WTC11 (cell line): ENCODE results near the gene TANGO6. TPM values are rescaled to one million over a fixed set of nuclear protein-coding genes. Genes with fewer than 3 reads are reported as not detected.

ENCODE experiments used
- ATAC-seq: fragments of 200-7000 bp; cut with Tn5 transposase; 2 replicates; pipeline ENCODE4 v1.10.0; 2021; ENCODE audit warnings: mild to moderate bottlenecking, moderate library complexity
- CTCF ChIA-PET: fragments of 300-600 bp; sonication (Branson Sonifier 250); formaldehyde crosslinking; loops from one replicate; lab custom pipeline; 2021; ENCODE audit warnings: antibody characterized with exemption; lab: Charles Lee
- POLR2A ChIA-PET: fragments of 350-600 bp; sonication (Branson Sonifier 250); formaldehyde crosslinking; loops from one replicate; lab custom pipeline; 2021; ENCODE audit warnings: antibody characterized with exemption; lab: Charles Lee
- DNase-seq: peaks from one replicate; pipeline ENCODE4 v3.0.0; 2021; ENCODE audit warnings: low spot score
- H3K27ac Mint-ChIP-seq: 2 replicates; pipeline ENCODE4 v1.8.0; 2021; ENCODE audit warnings: mixed read lengths
- H3K27me3 Mint-ChIP-seq: 2 replicates; pipeline ENCODE4 v1.8.0; 2021; ENCODE audit warnings: low read depth, mild to moderate bottlenecking, moderate library complexity, mixed read lengths
- H3K36me3 Mint-ChIP-seq: 2 replicates; pipeline ENCODE4 v1.8.0; 2021; ENCODE audit warnings: mixed read lengths
- H3K4me1 Mint-ChIP-seq: 2 replicates; pipeline ENCODE4 v1.8.0; 2022; ENCODE audit warnings: mixed read lengths
- H3K4me3 Mint-ChIP-seq: 2 replicates; pipeline ENCODE4 v1.8.0; 2021; ENCODE audit warnings: mild to moderate bottlenecking, moderate library complexity, mixed read lengths
- H3K9me3 Mint-ChIP-seq: 2 replicates; pipeline ENCODE4 v1.8.0; 2021; ENCODE audit warnings: mixed read lengths
- ATF2 ChIP-seq: sonication (generic); formaldehyde crosslinking; IDR thresholded peaks from 2 replicates; pipeline ENCODE4 v1.8.1; 2022; ENCODE audit warnings: low read depth, missing genetic modification reagents, borderline replicate concordance
- ATF6 ChIP-seq: sonication (generic); formaldehyde crosslinking; IDR thresholded peaks from 2 replicates; pipeline ENCODE4 v1.8.1; 2023; ENCODE audit warnings: mild to moderate bottlenecking, missing genetic modification reagents
- CTCF ChIP-seq: fragments of 200-600 bp; IDR thresholded peaks from 2 replicates; pipeline ENCODE4 v1.8.0; 2022; ENCODE audit warnings: antibody characterized with exemption
- E2F4 ChIP-seq: sonication (generic); formaldehyde crosslinking; IDR thresholded peaks from 2 replicates; pipeline ENCODE4 v1.8.1; 2022; ENCODE audit warnings: low read depth, mild to moderate bottlenecking, moderate library complexity, missing genetic modification reagents, borderline replicate concordance
- E2F5 ChIP-seq: sonication (generic); formaldehyde crosslinking; IDR thresholded peaks from 2 replicates; pipeline ENCODE4 v1.8.1; 2022; ENCODE audit warnings: mild to moderate bottlenecking, moderate library complexity, missing genetic modification reagents
- ELF4 ChIP-seq: sonication (generic); formaldehyde crosslinking; IDR thresholded peaks from 2 replicates; pipeline ENCODE4 v1.8.1; 2022; ENCODE audit warnings: low read depth, mild to moderate bottlenecking, moderate library complexity, missing genetic modification reagents
- ESRRA ChIP-seq: sonication (generic); formaldehyde crosslinking; IDR thresholded peaks from 2 replicates; pipeline ENCODE4 v1.8.1; 2022; ENCODE audit warnings: mild to moderate bottlenecking, missing genetic modification reagents, borderline replicate concordance
- FOXJ3 ChIP-seq: sonication (generic); formaldehyde crosslinking; IDR thresholded peaks from 2 replicates; pipeline ENCODE4 v1.9.0; 2021; ENCODE audit warnings: missing genetic modification reagents, mild to moderate bottlenecking, borderline replicate concordance
- FOXK1 ChIP-seq: sonication (generic); formaldehyde crosslinking; IDR thresholded peaks from 2 replicates; pipeline ENCODE4 v1.8.0; 2022; ENCODE audit warnings: mild to moderate bottlenecking, moderate library complexity, missing genetic modification reagents
- FOXP1 ChIP-seq: sonication (generic); formaldehyde crosslinking; IDR thresholded peaks from 2 replicates; pipeline ENCODE4 v1.8.0; 2022; ENCODE audit warnings: missing genetic modification reagents, mild to moderate bottlenecking, moderate library complexity, borderline replicate concordance
- HMGXB4 ChIP-seq: sonication (generic); formaldehyde crosslinking; IDR thresholded peaks from 2 replicates; pipeline ENCODE4 v1.8.1; 2023; ENCODE audit warnings: mild to moderate bottlenecking, moderate library complexity, missing genetic modification reagents
- IRF2 ChIP-seq: sonication (generic); formaldehyde crosslinking; IDR thresholded peaks from 2 replicates; pipeline ENCODE4 v1.8.0; 2022; ENCODE audit warnings: low read depth, missing genetic modification reagents, borderline replicate concordance
- JUN ChIP-seq: sonication (generic); formaldehyde crosslinking; IDR thresholded peaks from 2 replicates; pipeline ENCODE4 v1.8.0; 2023; ENCODE audit warnings: mild to moderate bottlenecking, missing genetic modification reagents
- MXD4 ChIP-seq: fragments of 250-450 bp; sonication (Bioruptor Pico); IDR thresholded peaks from 2 replicates; pipeline ENCODE4 v1.8.0; 2021; ENCODE audit warnings: mild to moderate bottlenecking, moderate library complexity, borderline replicate concordance
- MYBL2 ChIP-seq: sonication (generic); formaldehyde crosslinking; IDR thresholded peaks from 2 replicates; pipeline ENCODE4 v1.8.1; 2023; ENCODE audit warnings: mild to moderate bottlenecking, moderate library complexity, missing genetic modification reagents
- NR1H2 ChIP-seq: sonication (generic); formaldehyde crosslinking; IDR thresholded peaks from 2 replicates; pipeline ENCODE4 v1.9.0; 2021; ENCODE audit warnings: mild to moderate bottlenecking, moderate library complexity, missing genetic modification reagents
- NR2C2 ChIP-seq: sonication (generic); formaldehyde crosslinking; IDR thresholded peaks from 2 replicates; pipeline ENCODE4 v1.8.0; 2022; ENCODE audit warnings: mild to moderate bottlenecking, missing genetic modification reagents
- PRDM15 ChIP-seq: sonication (generic); formaldehyde crosslinking; IDR thresholded peaks from 2 replicates; pipeline ENCODE4 v1.8.0; 2022; ENCODE audit warnings: missing genetic modification reagents
- TP53 ChIP-seq: sonication (generic); formaldehyde crosslinking; IDR thresholded peaks from 2 replicates; pipeline ENCODE4 v1.8.1; 2023; ENCODE audit warnings: mild to moderate bottlenecking, missing genetic modification reagents
- ZMAT4 ChIP-seq: fragments of 250-450 bp; sonication (Bioruptor Pico); IDR thresholded peaks from 2 replicates; pipeline ENCODE4 v1.9.0; 2021; ENCODE audit warnings: mild to moderate bottlenecking
- ZNF396 ChIP-seq: fragments of 250-450 bp; sonication (Bioruptor Pico); IDR thresholded peaks from 2 replicates; pipeline ENCODE4 v1.8.0; 2021; ENCODE audit warnings: mild to moderate bottlenecking, moderate library complexity, borderline replicate concordance
- ZNF671 ChIP-seq: fragments of 250-450 bp; sonication (Bioruptor Pico); IDR thresholded peaks from 2 replicates; pipeline ENCODE4 v1.8.0; 2021; ENCODE audit warnings: mild to moderate bottlenecking
- total RNA-seq: library from RNA; stranded (reverse); gene quantifications from 3 replicates; pipeline ENCODE4 v1.2.3, GENCODE V29; 2021

The TANGO6 gene
- total RNA-seq, 1 experiment from 2014 or later, result 15.6 TPM

- no peak for TF ChIP-seq ATF6
- TF ChIP-seq MYBL2 (CRISPR knock-in tag), result no peak
- TF ChIP-seq E2F5 (CRISPR knock-in tag), result no peak
- no peak for TF ChIP-seq JUN (CRISPR knock-in tag)
- TF ChIP-seq FOXP1 (CRISPR knock-in tag), result no peak
- TF ChIP-seq ELF4 (CRISPR knock-in tag), result no peak
- TF ChIP-seq, all 79 proteins: peak for 0
Measured at GRCh38 chr16:68921637-68922036, 78.3 kb downstream of the TANGO6 start (continued).

GRCh38 chr16:68923116-68923515, 79.8 kb downstream of the TANGO6 start:
- no peaks in the 10 kb centered on the region for H3K27me3 Mint-ChIP-seq
- POLR2A ChIA-PET, result no interaction called here

More at GRCh38 chr16:68923116-68923515, 79.8 kb downstream of the TANGO6 start:
- Mint-ChIP-seq H3K4me3 (no peak overlapping the region), H3K4me1 (no peaks in the 10 kb centered on the region), H3K9me3 (no peaks in the 10 kb centered on the region), H3K27ac (peak overlapping the region; percentile 34; the same call in 1 of the 2 replicates), H3K36me3 (peaks cover 19% of the 10 kb centered on the region)
- CTCF ChIA-PET, result interaction anchor here (0.7 kb wide), 2 partner anchors 41 to 155 kb away, joined by 4 read pairs; no protein-coding TSS in a partner anchor
- ATAC-seq, result no peak
- DNase-seq, result no peak
- TF ChIP-seq E2F5 (CRISPR knock-in tag) (no peak), JUN (CRISPR knock-in tag) (no peak), ESRRA (no peak), IRF2 (CRISPR knock-in tag) (no peak), ATF2 (CRISPR knock-in tag) (no peak), TP53 (CRISPR knock-in tag) (no peak), ZMAT4 (CRISPR knock-in tag) (no peak), ZNF396 (no peak), NR2C2 (CRISPR knock-in tag) (no peak), MXD4 (no peak), CTCF (no peak), HMGXB4 (no peak), FOXJ3 (CRISPR knock-in tag) (no peak), E2F4 (CRISPR knock-in tag) (no peak), NR1H2 (CRISPR knock-in tag) (no peak), FOXP1 (CRISPR knock-in tag) (no peak), FOXK1 (CRISPR knock-in tag) (no peak), ZNF671 (no peak), PRDM15 (CRISPR knock-in tag) (no peak)
